Vagina (tissue), 2 donors: ENCODE measurements around the gene GOSR2. TPM values are rescaled to one million over a fixed set of nuclear protein-coding genes. Genes with fewer than 3 reads are reported as not detected.

Experiments used
- DNase-seq, 2 donors: peaks; one replicate each; pipeline ENCODE4 v3.0.0-alpha.2; 2017; ENCODE audit errors: extremely low spot score in 2 of 2
- H3K27ac ChIP-seq: fragments of 200-600 bp; sonication (generic); one replicate; pipeline ENCODE4 v1.5.1; 2019
- H3K27me3 ChIP-seq: fragments of 200-600 bp; sonication (generic); one replicate; pipeline ENCODE4 v1.5.1; 2019
- H3K36me3 ChIP-seq, 2 donors: fragments of 200-600 bp; sonication (generic); one replicate each; pipeline ENCODE4 v1.5.1; 2017 to 2019
- H3K4me1 ChIP-seq: fragments of 200-600 bp; sonication (generic); one replicate; pipeline ENCODE4 v1.5.1; 2019
- H3K4me3 ChIP-seq, 2 donors: fragments of 200-600 bp; sonication (generic); 1 replicate in 1 of 2; 2 replicates in 1 of 2; pipeline ENCODE4 v1.5.1; 2016 to 2019
- H3K9me3 ChIP-seq: fragments of 200-600 bp; sonication (generic); one replicate; pipeline ENCODE4 v1.5.1; 2019
- POLR2A ChIP-seq, 2 donors: fragments of 450-650 bp; IDR thresholded peaks; one replicate each; pipeline ENCODE4 v1.6.1; 2017; ENCODE audit warnings: antibody characterized with exemption in 2 of 2, mild to moderate bottlenecking in 2 of 2, moderate library complexity in 2 of 2
- POLR2AphosphoS5 ChIP-seq, 2 donors: sonication (generic); formaldehyde crosslinking; IDR thresholded peaks; one replicate each; pipeline ENCODE4 v1.9.0; 2017; ENCODE audit warnings: antibody characterized with exemption in 2 of 2, mild to moderate bottlenecking in 2 of 2, low read depth in 1 of 2; ENCODE audit not compliant: insufficient read depth in 1 of 2
- intact Hi-C: fragments of 100-400 bp; cut with DNase I; formaldehyde crosslinking; loops from one replicate; pipeline ENCODE4 v1.15.1; 2023
- total RNA-seq: library from RNA; depleted of rRNA; stranded (reverse); fragments of >200 nt; gene quantifications from one replicate; pipeline ENCODE4 v1.2.3, GENCODE V29; 2016
- TF ChIP-seq, protein P1 (sequence below), 3 experiments: fragments of 450-650 bp in 2 of 3; fragments of 200-600 bp in 1 of 3; sonication (generic) in 1 of 3; IDR thresholded peaks; one replicate each; pipeline ENCODE4 v1.5.1; 2017 to 2019; ENCODE audit warnings: antibody characterized with exemption in 3 of 3, mild to moderate bottlenecking in 2 of 3, moderate library complexity in 2 of 3

GOSR2 gene
- total RNA-seq, 1 donor from 2014 or later = 48.1 TPM

GRCh38 chr17:46925185-46925868, 2.4 kb downstream of the GOSR2 start:
- Histone ChIP-seq H3K36me3 (peaks cover 0 to 9% of the 10 kb centered on the region in 2 donors), H3K27me3 (no peaks in the 10 kb centered on the region), H3K27ac (no peak overlapping the region), H3K4me1 (peaks cover 61% of the 10 kb centered on the region), H3K9me3 (no peaks in the 10 kb centered on the region), H3K4me3 (no peak overlapping the region)
- no peak for DNase-seq
- intact Hi-C loops = no loop called here
- TF ChIP-seq, protein P1, sequence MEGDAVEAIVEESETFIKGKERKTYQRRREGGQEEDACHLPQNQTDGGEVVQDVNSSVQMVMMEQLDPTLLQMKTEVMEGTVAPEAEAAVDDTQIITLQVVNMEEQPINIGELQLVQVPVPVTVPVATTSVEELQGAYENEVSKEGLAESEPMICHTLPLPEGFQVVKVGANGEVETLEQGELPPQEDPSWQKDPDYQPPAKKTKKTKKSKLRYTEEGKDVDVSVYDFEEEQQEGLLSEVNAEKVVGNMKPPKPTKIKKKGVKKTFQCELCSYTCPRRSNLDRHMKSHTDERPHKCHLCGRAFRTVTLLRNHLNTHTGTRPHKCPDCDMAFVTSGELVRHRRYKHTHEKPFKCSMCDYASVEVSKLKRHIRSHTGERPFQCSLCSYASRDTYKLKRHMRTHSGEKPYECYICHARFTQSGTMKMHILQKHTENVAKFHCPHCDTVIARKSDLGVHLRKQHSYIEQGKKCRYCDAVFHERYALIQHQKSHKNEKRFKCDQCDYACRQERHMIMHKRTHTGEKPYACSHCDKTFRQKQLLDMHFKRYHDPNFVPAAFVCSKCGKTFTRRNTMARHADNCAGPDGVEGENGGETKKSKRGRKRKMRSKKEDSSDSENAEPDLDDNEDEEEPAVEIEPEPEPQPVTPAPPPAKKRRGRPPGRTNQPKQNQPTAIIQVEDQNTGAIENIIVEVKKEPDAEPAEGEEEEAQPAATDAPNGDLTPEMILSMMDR (IDR thresholded peaks at IDR 0.05) = no peak
- TF ChIP-seq POLR2AphosphoS5 (IDR thresholded peaks at IDR 0.05; ENCODE audit: insufficient read depth in 1 of 2, low read depth in 1 of 2) (no peak), POLR2A (IDR thresholded peaks at IDR 0.05) (no peak)

DNA sequence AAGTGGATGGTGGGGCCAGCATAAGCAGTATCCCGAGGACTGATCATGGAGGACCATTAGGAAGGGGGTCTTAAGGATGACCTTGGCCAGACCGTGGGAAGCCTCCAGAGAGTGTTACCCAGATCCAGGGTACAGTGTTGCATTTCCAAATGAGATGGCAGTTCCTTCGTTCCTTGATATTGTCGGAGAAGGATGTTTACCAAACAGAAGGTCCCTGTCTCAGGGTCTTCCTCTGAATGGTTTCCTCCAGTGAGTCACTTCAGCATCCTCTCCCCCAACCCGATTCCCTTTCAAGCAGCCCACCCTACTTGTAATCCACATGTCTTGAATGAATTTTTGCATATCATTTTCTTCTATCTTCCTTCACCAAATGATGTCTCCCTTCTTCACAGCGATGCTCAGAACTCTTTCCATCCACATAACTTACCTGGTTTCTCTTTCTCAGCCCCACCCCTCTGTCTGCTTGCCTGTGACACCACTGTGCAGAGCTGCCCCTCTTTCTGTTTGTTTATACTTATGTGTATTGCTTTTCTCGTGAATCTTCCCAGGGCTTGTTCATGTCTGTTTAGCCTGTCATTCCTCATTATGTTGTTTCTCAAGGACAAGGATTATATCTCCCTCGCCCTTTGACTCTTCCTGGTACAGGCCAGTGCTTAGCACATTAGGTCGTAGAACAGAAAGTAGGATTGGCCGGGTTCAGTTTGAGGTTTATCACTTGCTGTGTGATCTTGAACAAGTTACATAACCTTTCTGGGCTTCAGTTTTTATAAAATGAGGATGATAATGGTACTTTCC, 5.7 kb downstream of the GOSR2 start:
- no peak for TF ChIP-seq POLR2A (IDR thresholded peaks at IDR 0.05)
- TF ChIP-seq, protein P1 (IDR thresholded peaks at IDR 0.05) = no peak
- TF ChIP-seq POLR2AphosphoS5 (IDR thresholded peaks at IDR 0.05; ENCODE audit: insufficient read depth in 1 of 2, low read depth in 1 of 2) = no peak
- no peaks in the 10 kb centered on the region for H3K9me3 ChIP-seq
- H3K4me1 ChIP-seq = peaks cover 56% of the 10 kb centered on the region
- no peak overlapping the region for H3K4me3 ChIP-seq
- peaks cover 3 to 42% of the 10 kb centered on the region in 2 donors for H3K36me3 ChIP-seq
- no peak for DNase-seq
- intact Hi-C loops = no loop called here
- H3K27ac ChIP-seq = no peak overlapping the region
- H3K27me3 ChIP-seq = no peaks in the 10 kb centered on the region

DNA sequence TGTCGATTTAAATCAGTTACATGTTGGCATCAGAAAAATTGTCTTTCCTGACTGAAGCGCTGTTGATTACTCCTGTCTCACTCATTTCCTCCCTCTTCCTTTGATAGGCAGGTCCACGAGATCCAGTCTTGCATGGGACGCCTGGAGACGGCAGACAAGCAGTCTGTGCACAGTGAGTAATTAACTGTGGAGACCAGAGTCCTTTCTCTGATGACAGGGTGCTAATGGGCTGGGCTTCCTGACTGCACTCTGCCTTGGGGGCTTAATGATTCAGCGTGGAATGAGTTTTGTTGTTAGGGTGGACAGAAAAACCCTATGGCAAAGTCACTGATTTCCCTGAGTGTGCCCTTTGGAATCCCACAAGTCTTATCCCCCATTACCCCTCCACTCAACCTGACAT, 6.5 kb downstream of the GOSR2 start:
- no peak for TF ChIP-seq POLR2AphosphoS5 (IDR thresholded peaks at IDR 0.05; ENCODE audit: insufficient read depth in 1 of 2, low read depth in 1 of 2)
- TF ChIP-seq, protein P1 (IDR thresholded peaks at IDR 0.05) = no peak
- TF ChIP-seq POLR2A (IDR thresholded peaks at IDR 0.05) = no peak
- H3K9me3 ChIP-seq = no peaks in the 10 kb centered on the region
- H3K4me1 ChIP-seq = peaks cover 48% of the 10 kb centered on the region
- intact Hi-C loops = no loop called here
- no peak overlapping the region for H3K27ac ChIP-seq
- H3K27me3 ChIP-seq = no peaks in the 10 kb centered on the region
- H3K4me3 ChIP-seq = no peak overlapping the region
- peaks cover 3 to 49% of the 10 kb centered on the region in 2 donors for H3K36me3 ChIP-seq
- DNase-seq = no peak

GRCh38 chr17:46930051-46930450, 7.1 kb downstream of the GOSR2 start:
- intact Hi-C loops = no loop called here
- H3K4me3 ChIP-seq = no peak overlapping the region

More at GRCh38 chr17:46930051-46930450, 7.1 kb downstream of the GOSR2 start:
- Histone ChIP-seq H3K27ac (no peak overlapping the region), H3K4me1 (peaks cover 42% of the 10 kb centered on the region), H3K27me3 (no peaks in the 10 kb centered on the region), H3K9me3 (no peaks in the 10 kb centered on the region), H3K36me3 (peaks cover 3 to 56% of the 10 kb centered on the region in 2 donors)
- TF ChIP-seq, protein P1 (IDR thresholded peaks at IDR 0.05) = no peak
- TF ChIP-seq POLR2A (IDR thresholded peaks at IDR 0.05) (no peak), POLR2AphosphoS5 (IDR thresholded peaks at IDR 0.05; ENCODE audit: insufficient read depth in 1 of 2, low read depth in 1 of 2) (no peak)
- DNase-seq = no peak
